DND-41 (cell line): ENCODE data around the gene HOATZ.

Source experiments
- ATAC-seq: fragments of 200-7000 bp; cut with Tn5 transposase; 3 replicates; pipeline ENCODE4 v1.9.1; 2021; ENCODE audit warnings: low read depth; ENCODE audit not compliant: insufficient read depth
- DNase-seq: peaks from one replicate; pipeline ENCODE4 v3.0.0-alpha.2; 2020
- H2AFZ ChIP-seq: 2 replicates; pipeline ENCODE4 v1.6.0; 2012; ENCODE audit warnings: low read depth, low read length
- H3K27ac ChIP-seq: 2 replicates; pipeline ENCODE4 v1.5.1; 2012; ENCODE audit warnings: low read length, inconsistent platforms
- H3K27me3 ChIP-seq: fragments of 200-600 bp; sonication (generic); 2 replicates; pipeline ENCODE4 v1.6.0; 2012; ENCODE audit warnings: low read length, mild to moderate bottlenecking, inconsistent platforms; ENCODE audit not compliant: insufficient read depth, poor library complexity
- H3K36me3 ChIP-seq: 2 replicates; pipeline ENCODE4 v1.5.1; 2012; ENCODE audit warnings: low read length, inconsistent platforms; ENCODE audit not compliant: insufficient read depth
- H3K4me1 ChIP-seq: 2 replicates; pipeline ENCODE4 v1.5.1; 2012; ENCODE audit warnings: mild to moderate bottlenecking, low read length; ENCODE audit not compliant: insufficient read depth
- H3K4me2 ChIP-seq: 2 replicates; pipeline ENCODE4 v1.6.0; 2012; ENCODE audit warnings: mild to moderate bottlenecking, moderate library complexity, low read length, inconsistent platforms; ENCODE audit not compliant: insufficient read depth
- H3K4me3 ChIP-seq, 2 experiments: fragments of 200-600 bp in 1 of 2; shearing (Covaris generic) in 1 of 2; 2 replicates each; pipeline ENCODE4 v1.5.1; 2012 to 2016; ENCODE audit warnings: inconsistent platforms in 2 of 2, low read length in 2 of 2, mild to moderate bottlenecking in 2 of 2, low read depth in 1 of 2, moderate library complexity in 1 of 2
- H3K79me2 ChIP-seq: 2 replicates; pipeline ENCODE4 v1.6.0; 2012; ENCODE audit warnings: low read length, inconsistent platforms; ENCODE audit not compliant: insufficient read depth
- H3K9ac ChIP-seq: 2 replicates; pipeline ENCODE4 v1.6.0; 2012; ENCODE audit warnings: low read depth, mild to moderate bottlenecking, inconsistent platforms, low read length, moderate library complexity
- H3K9me3 ChIP-seq: 2 replicates; pipeline ENCODE4 v1.5.1; 2012; ENCODE audit warnings: low read length, moderate library complexity, mild to moderate bottlenecking, inconsistent platforms; ENCODE audit not compliant: insufficient read depth, severe bottlenecking
- H4K20me1 ChIP-seq: 2 replicates; pipeline ENCODE4 v1.6.0; 2012; ENCODE audit warnings: low read length; ENCODE audit not compliant: insufficient read depth
- CTCF ChIP-seq: IDR thresholded peaks from 2 replicates; pipeline ENCODE4 v1.5.1; 2012; ENCODE audit warnings: borderline replicate concordance, low read length, moderate library complexity, mild to moderate bottlenecking; ENCODE audit not compliant: poor library complexity, severe bottlenecking; ENCODE audit errors: extremely low read depth
- EZH2 ChIP-seq: IDR thresholded peaks from 3 replicates; pipeline ENCODE4 v1.6.1; 2012; ENCODE audit warnings: borderline replicate concordance, low read depth, mild to moderate bottlenecking, moderate library complexity, low read length, inconsistent platforms; ENCODE audit not compliant: severe bottlenecking

Gene HOATZ

DNA sequence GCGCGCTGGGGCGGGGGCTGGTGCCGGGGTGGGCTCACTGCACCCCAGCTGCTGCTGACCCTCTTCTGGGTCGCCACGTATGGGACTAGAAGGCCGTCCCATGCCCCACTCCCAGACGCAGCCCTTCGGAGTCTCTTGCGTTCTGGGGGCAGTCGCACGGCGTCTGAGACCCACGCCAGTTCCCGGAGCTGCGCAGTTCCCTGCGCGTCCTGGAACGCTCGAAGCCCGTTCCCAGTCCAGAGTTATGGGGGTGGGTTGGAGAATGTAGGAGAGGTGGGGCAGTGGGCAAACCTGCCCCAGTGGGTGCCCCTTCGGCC is 26.3 kb downstream of the HOATZ start:
- ATAC-seq (no peak), DNase-seq (no peak)
- Histone ChIP-seq H4K20me1 (no peaks in the 10 kb centered on the region), H3K4me2 (no peak overlapping the region), H3K4me3 (no peak overlapping the region), H3K4me1 (peaks cover 3% of the 10 kb centered on the region; the same call in 1 of the 2 replicates), H3K9ac (no peak overlapping the region), H3K9me3 (no peaks in the 10 kb centered on the region), H3K27me3 (peaks cover 25% of the 10 kb centered on the region), H2AFZ (no peak overlapping the region), H3K79me2 (no peaks in the 10 kb centered on the region), H3K36me3 (no peaks in the 10 kb centered on the region), H3K27ac (no peak overlapping the region)
- TF ChIP-seq EZH2 (no peak), CTCF (no peak)

- no peak overlapping the region for H3K9ac ChIP-seq
- no peak overlapping the region for H3K27ac ChIP-seq
- no peak overlapping the region for H3K4me3 ChIP-seq
- no peaks in the 10 kb centered on the region for H4K20me1 ChIP-seq
- no peaks in the 10 kb centered on the region for H3K9me3 ChIP-seq
- DNase-seq = no peak
- peaks cover 3% of the 10 kb centered on the region; the same call in 1 of the 2 replicates for H3K4me1 ChIP-seq
- no peak overlapping the region for H2AFZ ChIP-seq
- TF ChIP-seq EZH2 (no peak), CTCF (no peak)
- no peak for ATAC-seq
- H3K27me3 ChIP-seq = peaks cover 25% of the 10 kb centered on the region
- no peak overlapping the region for H3K4me2 ChIP-seq
- no peaks in the 10 kb centered on the region for H3K79me2 ChIP-seq
- no peaks in the 10 kb centered on the region for H3K36me3 ChIP-seq
Measured at GRCh38 chr11:111541254-111542061, 26.9 kb downstream of the HOATZ start.

DNA sequence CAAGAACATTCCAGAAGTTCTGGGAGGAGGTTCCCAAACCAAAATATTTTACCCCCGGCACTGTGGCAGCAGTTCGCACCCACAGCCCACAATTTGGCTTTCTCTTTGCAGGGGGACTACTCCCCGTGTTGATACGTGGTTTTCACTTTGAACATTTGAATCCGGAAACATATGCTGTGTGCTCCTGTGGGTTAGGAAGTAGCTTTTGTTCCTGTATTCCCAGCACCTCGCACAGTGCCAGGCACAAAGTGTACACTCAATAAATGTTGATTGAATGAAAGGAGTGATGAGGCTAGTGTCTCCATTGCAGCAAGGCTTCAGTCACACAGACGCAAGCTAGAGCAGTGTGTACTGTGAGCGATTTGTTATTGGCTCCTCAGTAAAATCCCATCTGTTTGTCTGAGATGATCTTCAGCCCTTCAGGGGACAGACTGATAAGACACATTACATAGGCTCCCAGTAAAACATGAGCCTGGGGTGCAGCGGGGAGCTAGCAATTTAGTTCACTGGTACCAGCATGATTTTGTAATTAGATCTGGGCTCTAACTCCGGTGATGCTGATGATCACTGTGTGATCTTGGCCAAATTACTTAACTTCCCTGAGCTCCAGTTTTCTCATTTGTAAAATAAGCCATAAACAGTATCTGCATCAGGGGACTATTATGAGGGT is 28.2 kb downstream of the HOATZ start:
- Histone ChIP-seq H3K4me2 (peak overlapping the region; percentile 24; the same call in 1 of the 2 replicates), H3K4me3 (no peak overlapping the region), H3K9me3 (no peaks in the 10 kb centered on the region)

More for the DNA sequence above, 28.2 kb downstream of the HOATZ start:
- ATAC-seq (peak; percentile 35; the same call in 1 of the 3 replicates), DNase-seq (no peak)
- H2AFZ ChIP-seq = no peak overlapping the region
- H3K27ac ChIP-seq = no peak overlapping the region
- H3K36me3 ChIP-seq = no peaks in the 10 kb centered on the region
- H4K20me1 ChIP-seq = no peaks in the 10 kb centered on the region
- peaks cover 3% of the 10 kb centered on the region; the same call in 1 of the 2 replicates for H3K4me1 ChIP-seq
- no peaks in the 10 kb centered on the region for H3K79me2 ChIP-seq
- H3K9ac ChIP-seq = no peak overlapping the region
- TF ChIP-seq CTCF (no peak), EZH2 (no peak)
- peaks cover 23% of the 10 kb centered on the region for H3K27me3 ChIP-seq
